Astrocyte (in vitro differentiated cells and primary cell): ENCODE measurements around the gene MLNR.

Experiments
- CTCF ChIP-seq: IDR thresholded peaks from 2 replicates; pipeline ENCODE4 v1.5.1; 2011; ENCODE audit warnings: low read depth, mild to moderate bottlenecking, inconsistent platforms, low read length, moderate library complexity; ENCODE audit not compliant: insufficient read depth
- EZH2 ChIP-seq: IDR thresholded peaks from 2 replicates; pipeline ENCODE4 v1.6.1; 2012; ENCODE audit warnings: mild to moderate bottlenecking, low read length, inconsistent platforms; ENCODE audit not compliant: insufficient read depth

GRCh38 chr13:49185264-49185663, 34.9 kb upstream of the MLNR start:
- TF ChIP-seq CTCF: no peak
- TF ChIP-seq EZH2: no peak
